Measurements from ENCODE around the gene ZBTB25. TPM values are rescaled to one million over a fixed set of nuclear protein-coding genes. Genes with fewer than 3 reads are reported as not detected.
A peak's percentile ranks its signal among the peaks of the same experiment; 100 is the strongest.

The ZBTB25 gene
- 10 to 100 TPM; 10.6 to 11.9 TPM for total RNA-seq
- long read RNA-seq, full-length matches to known transcripts = 1 of 4 reads
- long read RNA-seq, partial matches to known transcripts = 0 of 4 reads
- long read RNA-seq, other reads (novel, unspliced or antisense) = 3 of 4 reads

- peak; percentile 75 to 85 for ATAC-seq
- intact Hi-C loops (cut with DNase I) = no loop called here
- peak; percentile 93 for DNase-seq
Observed at GRCh38 chr14:64503434-64504309, at the start of gene ZBTB25. Gene ZBTB25, minus strand, starts transcription at chr14:64503838. Its CDS starts 13,305 bp downstream, at chr14:64490533.

- DNase-seq = no peak
- intact Hi-C loops (cut with DNase I) = no loop called here
- no peak for ATAC-seq
Observed at GRCh38 chr14:64550621-64551333, 47.1 kb upstream of the ZBTB25 start.

GRCh38 chr14:64549791-64550620 lies 46.4 kb upstream of the ZBTB25 start, which contains the start of gene PPP1R36:
Gene PPP1R36, plus strand, starts transcription at chr14:64549961. Its CDS starts 37 bp downstream, at chr14:64549998.
- intact Hi-C loops (cut with DNase I) = no loop called here
- DNase-seq = peak; percentile 70
- ATAC-seq = peak; percentile 93 to 97

GRCh38 chr14:64549016-64549415 lies 45.4 kb upstream of the ZBTB25 start:
- ATAC-seq = no peak
- intact Hi-C loops (cut with DNase I) = no loop called here
- no peak for DNase-seq

- no peak for DNase-seq
- intact Hi-C loops (cut with DNase I) = loop anchor here in 1 of 2 donors (5.0 kb wide), 1 partner anchor 93 kb away; no protein-coding TSS in a partner anchor
- ATAC-seq = no peak
Observed at GRCh38 chr14:64544607-64545312, 41.1 kb upstream of the ZBTB25 start.

DNA sequence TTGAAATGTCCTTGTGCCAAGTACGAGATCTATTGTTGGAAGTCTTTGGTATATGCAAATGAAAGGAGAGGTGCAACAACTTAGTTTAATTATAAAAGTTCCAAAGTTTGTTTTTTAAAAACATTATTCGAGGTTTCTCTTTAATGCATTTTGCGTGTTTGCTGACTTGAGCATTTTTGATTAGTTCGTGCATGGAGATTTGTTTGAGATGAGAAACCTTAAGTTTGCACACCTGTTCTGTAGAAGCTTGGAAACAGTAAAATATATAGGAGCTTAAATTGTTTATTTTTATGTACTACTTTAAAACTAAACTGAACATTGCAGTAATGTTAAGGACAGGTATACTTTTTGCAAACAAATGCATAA lies 39.2 kb upstream of the ZBTB25 start:
- DNase-seq (no peak), ATAC-seq (no peak)
- intact Hi-C loops (cut with DNase I) = loop anchor here in 1 of 2 donors (5.0 kb wide), 1 partner anchor 94 kb away; no protein-coding TSS in a partner anchor

DNA sequence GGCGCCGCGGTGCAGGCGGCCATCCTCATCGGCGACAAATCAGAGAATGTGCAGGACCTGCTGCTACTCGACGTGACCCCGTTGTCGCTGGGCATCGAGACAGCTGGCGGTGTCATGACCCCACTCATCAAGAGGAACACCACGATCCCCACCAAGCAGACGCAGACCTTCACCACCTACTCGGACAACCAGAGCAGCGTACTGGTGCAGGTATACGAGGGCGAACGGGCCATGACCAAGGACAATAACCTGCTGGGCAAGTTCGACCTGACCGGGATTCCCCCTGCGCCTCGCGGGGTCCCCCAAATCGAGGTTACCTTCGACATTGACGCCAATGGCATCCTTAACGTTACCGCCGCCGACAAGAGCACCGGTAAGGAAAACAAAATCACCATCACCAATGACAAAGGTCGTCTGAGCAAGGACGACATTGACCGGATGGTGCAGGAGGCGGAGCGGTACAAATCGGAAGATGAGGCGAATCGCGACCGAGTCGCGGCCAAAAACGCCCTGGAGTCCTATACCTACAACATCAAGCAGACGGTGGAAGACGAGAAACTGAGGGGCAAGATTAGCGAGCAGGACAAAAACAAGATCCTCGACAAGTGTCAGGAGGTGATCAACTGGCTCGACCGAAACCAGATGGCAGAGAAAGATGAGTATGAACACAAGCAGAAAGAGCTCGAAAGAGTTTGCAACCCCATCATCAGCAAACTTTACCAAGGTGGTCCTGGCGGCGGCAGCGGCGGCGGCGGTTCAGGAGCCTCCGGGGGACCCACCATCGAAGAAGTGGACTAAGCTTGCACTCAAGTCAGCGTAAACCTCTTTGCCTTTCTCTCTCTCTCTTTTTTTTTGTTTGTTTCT lies 38.6 kb upstream of the ZBTB25 start:
- ATAC-seq = no peak
- DNase-seq = no peak
- intact Hi-C loops (cut with DNase I) = loop anchor here in 1 of 2 donors (5.0 kb wide), 1 partner anchor 95 kb away; no protein-coding TSS in a partner anchor

GRCh38 chr14:64541261-64541971 lies 37.8 kb upstream of the ZBTB25 start:
- ATAC-seq (no peak), DNase-seq (peak; percentile 36)
- intact Hi-C loops (cut with DNase I) = loop anchor here in 1 of 2 donors (5.0 kb wide), 1 partner anchor 96 kb away; no protein-coding TSS in a partner anchor

- intact Hi-C loops (cut with DNase I) = loop anchor here in 1 of 2 donors (5.0 kb wide), 1 partner anchor 97 kb away; no protein-coding TSS in a partner anchor
- ATAC-seq (peak; percentile 96 to 98), DNase-seq (peak; percentile 99)
Observed at GRCh38 chr14:64540208-64541202, 36.9 kb upstream of the ZBTB25 start, which contains the start of gene HSPA2. Gene HSPA2, plus strand, starts transcription at chr14:64540741. Its CDS starts 109 bp downstream, at chr14:64540850.

GRCh38 chr14:64536488-64537245 lies 33.0 kb upstream of the ZBTB25 start:
- intact Hi-C loops (cut with DNase I) = loop anchor here in 1 of 2 donors (10.0 kb wide), 1 partner anchor 98 kb away; no protein-coding TSS in a partner anchor
- ATAC-seq (no peak), DNase-seq (no peak)

- intact Hi-C loops (cut with DNase I) = loop anchor here in 1 of 2 donors (10.0 kb wide), 1 partner anchor 103 kb away; no protein-coding TSS in a partner anchor
- no peak for ATAC-seq
Observed at GRCh38 chr14:64531567-64531966, 27.9 kb upstream of the ZBTB25 start.

DNA sequence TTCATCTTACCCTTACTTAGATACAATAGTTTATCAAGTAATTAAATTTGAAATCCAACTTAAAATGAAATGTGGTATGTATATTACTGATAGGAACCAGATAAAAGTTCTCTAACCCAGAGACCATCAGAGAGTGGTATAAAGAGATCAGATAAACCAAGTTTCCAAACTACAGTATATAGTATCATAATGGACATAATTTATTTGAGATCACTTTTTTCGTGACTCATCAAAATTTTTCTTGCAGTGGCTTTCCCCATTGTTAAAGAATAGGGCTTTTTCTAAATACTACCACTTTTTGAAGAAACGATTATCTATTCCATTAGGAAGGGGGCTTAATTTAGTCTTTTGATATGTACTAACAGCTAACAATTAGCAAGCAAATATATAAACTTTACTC lies 21.7 kb upstream of the ZBTB25 start:
- ATAC-seq (no peak), DNase-seq (no peak)
- intact Hi-C loops (cut with DNase I) = no loop called here

More at GRCh38 chr14:64531567-64531966, 27.9 kb upstream of the ZBTB25 start:
- no peak for DNase-seq

DNA sequence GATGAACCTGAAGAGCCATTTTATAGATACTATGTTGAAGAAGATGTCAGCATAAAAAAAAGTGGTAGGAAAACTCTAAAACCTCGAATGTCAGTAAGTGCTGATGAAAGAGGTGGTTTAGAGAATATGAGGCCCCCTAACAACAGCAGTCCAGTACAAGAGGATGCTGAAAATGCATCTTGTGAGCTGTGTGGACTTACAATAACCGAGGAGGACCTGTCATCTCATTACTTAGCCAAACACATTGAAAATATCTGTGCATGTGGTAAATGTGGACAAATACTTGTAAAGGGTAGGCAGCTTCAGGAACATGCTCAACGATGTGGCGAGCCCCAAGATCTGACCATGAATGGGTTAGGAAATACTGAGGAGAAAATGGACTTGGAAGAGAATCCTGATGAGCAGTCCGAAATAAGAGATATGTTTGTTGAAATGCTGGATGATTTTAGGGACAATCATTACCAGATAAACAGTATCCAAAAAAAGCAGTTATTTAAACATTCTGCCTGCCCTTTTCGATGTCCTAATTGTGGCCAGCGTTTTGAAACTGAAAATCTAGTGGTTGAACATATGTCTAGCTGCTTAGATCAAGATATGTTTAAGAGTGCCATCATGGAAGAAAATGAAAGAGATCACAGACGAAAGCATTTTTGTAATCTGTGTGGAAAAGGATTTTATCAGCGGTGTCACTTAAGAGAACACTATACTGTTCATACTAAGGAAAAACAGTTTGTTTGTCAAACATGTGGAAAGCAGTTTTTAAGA lies 19.1 kb upstream of the ZBTB25 start:
- no peak for ATAC-seq
- intact Hi-C loops (cut with DNase I) = no loop called here
- DNase-seq = no peak

GRCh38 chr14:64520699-64521098 lies 17.1 kb upstream of the ZBTB25 start:
- no peak for DNase-seq

More at GRCh38 chr14:64520699-64521098, 17.1 kb upstream of the ZBTB25 start:
- intact Hi-C loops (cut with DNase I) = no loop called here
- no peak for ATAC-seq
